ENCODE measurements around the gene PDGFD. TPM values are rescaled to one million over a fixed set of nuclear protein-coding genes. Genes with fewer than 3 reads are reported as not detected.

The PDGFD gene
- total and polyA plus RNA-seq, 2 donors (not counting 3 experiments of a cell fraction or from before 2014, with no cell fraction given), result 6.3 to 13.1 TPM

GRCh38 chr11:103970701-103971249 is 193.2 kb downstream of the PDGFD start:
- Histone ChIP-seq H3K9ac (replicated peaks; ENCODE audit: extremely low read depth, insufficient read depth, low read length) (no peak overlapping the region), H3K36me3 (ENCODE audit: control insufficient read depth in 2 of 2, extremely low read depth in 1 of 2, insufficient read depth in 2 of 2, low read length in 2 of 2) (no peaks in the 10 kb centered on the region), H3K9me3 (replicated peaks; ENCODE audit: control insufficient read depth, insufficient read depth, low read length) (no peaks in the 10 kb centered on the region), H3K27ac (ENCODE audit: insufficient read depth, low read depth, low read length) (no peak overlapping the region), H3K79me2 (ENCODE audit: control insufficient read depth, insufficient read depth, low read length) (no peaks in the 10 kb centered on the region), H3K27me3 (ENCODE audit: control insufficient read depth in 2 of 2, insufficient read depth in 2 of 2, low read length in 2 of 2) (no peaks in the 10 kb centered on the region), H2AFZ (ENCODE audit: low read depth, low read length) (no peak overlapping the region), H3K9me1 (replicated peaks; ENCODE audit: control insufficient read depth, extremely low read depth, insufficient read depth, low read length) (no peaks in the 10 kb centered on the region), H4K20me1 (replicated peaks; ENCODE audit: control insufficient read depth, extremely low read depth, insufficient read depth, low read length) (no peaks in the 10 kb centered on the region), H3K4me1 (ENCODE audit: control insufficient read depth, extremely low read depth, insufficient read depth, low read length) (no peaks in the 10 kb centered on the region), H3K4me3 (replicated peaks in 1 of 3; ENCODE audit: insufficient read depth in 1 of 3, low read depth in 1 of 3, low read length in 3 of 3) (no peak overlapping the region), H3K4me2 (ENCODE audit: insufficient read depth, low read length) (no peak overlapping the region)
- CTCF ChIA-PET, result no interaction called here
- FAIRE-seq (no peak), DNase-seq (ENCODE audit: low read depth, low spot score) (no peak)
- intact Hi-C loops (cut with micrococcal nuclease) (no loop called here), dilution Hi-C loops (cut with MboI; ENCODE audit: extremely low pct_ligation_motif_present, low sequenced_read_pairs) (no loop called here)
- no TSS peak for BruUV-seq (replicated peaks)
- POLR2A ChIA-PET, result no interaction called here
- no peak for TF ChIP-seq GATA2 (IDR thresholded peaks at IDR 0.05; ENCODE audit: insufficient read depth, insufficient read length, low read depth, low read length)
- no peak for TF ChIP-seq MYC (IDR thresholded peaks at IDR 0.05; ENCODE audit: low read depth, low read length)
- no peak for TF ChIP-seq CTCF (IDR thresholded peaks at IDR 0.05; ENCODE audit: extremely low read depth in 1 of 2, insufficient read depth in 1 of 2, low read depth in 1 of 2, low read length in 2 of 2)
- no peak for TF ChIP-seq FOS (IDR thresholded peaks at IDR 0.05; ENCODE audit: borderline replicate concordance, insufficient read depth, low read length)
- no peak for TF ChIP-seq MAX (IDR thresholded peaks at IDR 0.05; ENCODE audit: insufficient read depth, insufficient read length)
- TF ChIP-seq POLR2A (IDR thresholded peaks at IDR 0.05; ENCODE audit: low read depth, low read length), result no peak

All from endothelial cell of umbilical vein (primary cell).